K562 (cell line): ENCODE measurements around the gene LAIR2.
"Not testable (repeated sequence)": the region's sequence is repeated elsewhere in the genome, so short reads cannot be mapped to it uniquely, and the experiment has no call there.

Experiments
- NFRKB ChIP-seq: fragments of 450-650 bp; IDR thresholded peaks from 2 replicates; pipeline ENCODE4 v1.6.1; 2016; ENCODE audit warnings: low read depth
- POLR2A ChIP-seq: fragments of 450-650 bp; conservative IDR thresholded peaks from 2 replicates; pipeline ENCODE4 v1.6.1; 2016
- RBM22 ChIP-seq: fragments of 200-400 bp; formaldehyde crosslinking; IDR thresholded peaks from 2 replicates; pipeline ENCODE4 v1.6.1; 2018; ENCODE audit warnings: low read length, low read depth; ENCODE audit not compliant: poor library complexity, severe bottlenecking
- TF ChIP-seq, protein P1 (sequence below): fragments of 250-450 bp; sonication (Bioruptor Pico); IDR thresholded peaks from 2 replicates; pipeline ENCODE4 v1.5.0; 2021; ENCODE audit warnings: mild to moderate bottlenecking, borderline replicate concordance
- TF ChIP-seq, protein P2 (sequence below): sonication (generic); formaldehyde crosslinking; IDR thresholded peaks from 2 replicates; pipeline ENCODE4 v1.8.0; 2022; ENCODE audit warnings: mild to moderate bottlenecking, missing genetic modification reagents

DNA sequence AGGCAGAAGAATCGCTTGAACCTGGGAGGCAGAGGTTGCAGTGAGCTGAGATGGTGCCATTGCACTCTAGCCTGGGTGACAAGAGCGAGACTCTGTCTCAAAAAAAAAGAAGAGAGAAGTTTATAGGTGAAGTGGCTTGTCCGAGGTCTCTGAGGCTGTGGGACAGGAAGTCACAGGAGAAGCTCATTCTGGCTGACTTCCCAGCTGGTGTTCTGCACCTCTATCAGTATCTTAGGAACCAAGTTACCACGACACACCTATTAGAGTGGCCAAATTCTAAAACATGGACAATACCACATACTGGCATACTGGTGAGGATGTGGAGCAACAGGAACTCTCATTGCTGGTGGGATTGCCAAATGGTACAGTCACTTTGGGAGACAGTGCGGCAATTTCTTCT lies 7.3 kb upstream of the LAIR2 start:
- not testable (repeated sequence) for TF ChIP-seq NFRKB, RBM22, POLR2A
- TF ChIP-seq, protein P1, sequence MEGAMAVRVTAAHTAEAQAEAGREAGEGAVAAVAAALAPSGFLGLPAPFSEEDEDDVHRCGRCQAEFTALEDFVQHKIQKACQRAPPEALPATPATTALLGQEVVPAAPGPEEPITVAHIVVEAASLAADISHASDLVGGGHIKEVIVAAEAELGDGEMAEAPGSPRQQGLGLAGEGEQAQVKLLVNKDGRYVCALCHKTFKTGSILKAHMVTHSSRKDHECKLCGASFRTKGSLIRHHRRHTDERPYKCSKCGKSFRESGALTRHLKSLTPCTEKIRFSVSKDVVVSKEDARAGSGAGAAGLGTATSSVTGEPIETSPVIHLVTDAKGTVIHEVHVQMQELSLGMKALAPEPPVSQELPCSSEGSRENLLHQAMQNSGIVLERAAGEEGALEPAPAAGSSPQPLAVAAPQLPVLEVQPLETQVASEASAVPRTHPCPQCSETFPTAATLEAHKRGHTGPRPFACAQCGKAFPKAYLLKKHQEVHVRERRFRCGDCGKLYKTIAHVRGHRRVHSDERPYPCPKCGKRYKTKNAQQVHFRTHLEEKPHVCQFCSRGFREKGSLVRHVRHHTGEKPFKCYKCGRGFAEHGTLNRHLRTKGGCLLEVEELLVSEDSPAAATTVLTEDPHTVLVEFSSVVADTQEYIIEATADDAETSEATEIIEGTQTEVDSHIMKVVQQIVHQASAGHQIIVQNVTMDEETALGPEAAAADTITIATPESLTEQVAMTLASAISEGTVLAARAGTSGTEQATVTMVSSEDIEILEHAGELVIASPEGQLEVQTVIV (CRISPR knock-in tag), result not testable (repeated sequence)
- TF ChIP-seq, protein P2, sequence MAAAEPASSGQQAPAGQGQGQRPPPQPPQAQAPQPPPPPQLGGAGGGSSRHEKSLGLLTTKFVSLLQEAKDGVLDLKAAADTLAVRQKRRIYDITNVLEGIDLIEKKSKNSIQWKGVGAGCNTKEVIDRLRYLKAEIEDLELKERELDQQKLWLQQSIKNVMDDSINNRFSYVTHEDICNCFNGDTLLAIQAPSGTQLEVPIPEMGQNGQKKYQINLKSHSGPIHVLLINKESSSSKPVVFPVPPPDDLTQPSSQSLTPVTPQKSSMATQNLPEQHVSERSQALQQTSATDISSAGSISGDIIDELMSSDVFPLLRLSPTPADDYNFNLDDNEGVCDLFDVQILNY (CRISPR knock-in tag), result not testable (repeated sequence)
